Loucy (cell line): ENCODE data around the gene CLSTN2.

Experiments
- H2AFZ ChIP-seq: fragments of 200-600 bp; sonication (generic); 2 replicates; pipeline ENCODE4 v1.6.0; 2016; ENCODE audit warnings: antibody characterized with exemption, mild to moderate bottlenecking, low read length, moderate library complexity
- H3F3A ChIP-seq: fragments of 200-600 bp; 2 replicates; pipeline ENCODE4 v1.6.0; 2016; ENCODE audit warnings: antibody characterized with exemption, low read depth, mild to moderate bottlenecking
- H3K27me3 ChIP-seq: fragments of 200-600 bp; sonication (generic); 2 replicates; pipeline ENCODE4 v1.6.1; 2014; ENCODE audit warnings: low read length, mild to moderate bottlenecking; ENCODE audit not compliant: insufficient read depth, poor library complexity, severe bottlenecking
- H3K36me3 ChIP-seq: fragments of 200-600 bp; sonication (generic); 2 replicates; pipeline ENCODE4 v1.6.1; 2016; ENCODE audit warnings: low read length; ENCODE audit not compliant: insufficient read depth
- H3K4me1 ChIP-seq: fragments of 200-600 bp; sonication (generic); 2 replicates; pipeline ENCODE4 v1.5.1; 2014; ENCODE audit warnings: low read length, mild to moderate bottlenecking; ENCODE audit not compliant: insufficient read depth, poor library complexity, severe bottlenecking
- H3K4me2 ChIP-seq: fragments of 200-600 bp; sonication (generic); 2 replicates; pipeline ENCODE4 v1.6.0; 2014; ENCODE audit warnings: antibody characterized with exemption, low read length, low read depth, mild to moderate bottlenecking; ENCODE audit not compliant: poor library complexity, severe bottlenecking
- H3K4me3 ChIP-seq: fragments of 200-600 bp; sonication (generic); 2 replicates; pipeline ENCODE4 v1.5.1; 2014; ENCODE audit warnings: low read length, mild to moderate bottlenecking, mixed read lengths; ENCODE audit not compliant: poor library complexity, severe bottlenecking
- H3K79me2 ChIP-seq: fragments of 200-600 bp; sonication (generic); 2 replicates; pipeline ENCODE4 v1.6.1; 2014; ENCODE audit warnings: low read length; ENCODE audit not compliant: insufficient read depth
- H3K9ac ChIP-seq: fragments of 200-600 bp; sonication (generic); 2 replicates; pipeline ENCODE4 v1.6.0; 2014; ENCODE audit warnings: mild to moderate bottlenecking, low read depth, low read length, moderate library complexity; ENCODE audit not compliant: poor library complexity, severe bottlenecking
- H3K9me2 ChIP-seq: fragments of 200-600 bp; sonication (generic); replicated peaks from 2 replicates; pipeline ENCODE4 v1.6.1; 2016; ENCODE audit warnings: low read depth, low read length, mixed read lengths
- H3K9me3 ChIP-seq: fragments of 200-600 bp; sonication (generic); 2 replicates; pipeline ENCODE4 v1.6.1; 2014; ENCODE audit warnings: mild to moderate bottlenecking, antibody characterized with exemption, low read length, low read depth; ENCODE audit not compliant: insufficient read depth
- H4K20me1 ChIP-seq: fragments of 200-600 bp; sonication (generic); 2 replicates; pipeline ENCODE4 v1.6.0; 2014; ENCODE audit warnings: antibody characterized with exemption, low read length, mild to moderate bottlenecking; ENCODE audit not compliant: insufficient read depth, poor library complexity, severe bottlenecking
- EZH2phosphoT487 ChIP-seq: fragments of 200-600 bp; IDR thresholded peaks from 2 replicates; pipeline ENCODE4 v1.6.1; 2018; ENCODE audit warnings: antibody characterized with exemption, mild to moderate bottlenecking, moderate library complexity, borderline replicate concordance
- TF ChIP-seq, protein P1 (sequence below): fragments of 200-600 bp; sonication (generic); conservative IDR thresholded peaks from 2 replicates; pipeline ENCODE4 v1.5.1; 2014; ENCODE audit warnings: mild to moderate bottlenecking, antibody characterized with exemption, low read length

CLSTN2 gene

DNA sequence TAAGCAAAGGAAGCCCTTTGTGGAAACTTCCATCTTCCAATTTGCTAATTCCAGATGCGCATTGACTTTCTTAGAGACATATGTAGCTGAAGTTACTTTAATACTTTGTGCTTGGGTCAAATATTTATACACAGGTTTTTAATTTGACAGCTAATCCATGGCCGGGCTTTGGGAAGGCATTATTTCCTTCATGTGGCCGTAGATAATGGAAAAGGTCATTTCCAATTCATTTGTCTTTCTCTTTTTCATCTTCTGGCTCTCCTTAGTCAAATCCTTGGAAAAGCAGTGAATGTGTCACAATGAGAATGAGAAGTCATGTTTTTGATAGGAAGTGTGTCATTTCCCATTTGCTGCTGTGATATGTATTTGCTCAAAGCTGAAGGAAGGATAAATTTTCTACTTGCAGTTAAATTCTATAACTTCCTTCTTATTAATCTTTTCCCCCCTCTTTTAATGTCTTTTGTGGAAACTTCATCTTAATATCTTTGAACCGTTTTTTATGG lies 323.3 kb downstream of the CLSTN2 start:
- TF ChIP-seq, protein P1, sequence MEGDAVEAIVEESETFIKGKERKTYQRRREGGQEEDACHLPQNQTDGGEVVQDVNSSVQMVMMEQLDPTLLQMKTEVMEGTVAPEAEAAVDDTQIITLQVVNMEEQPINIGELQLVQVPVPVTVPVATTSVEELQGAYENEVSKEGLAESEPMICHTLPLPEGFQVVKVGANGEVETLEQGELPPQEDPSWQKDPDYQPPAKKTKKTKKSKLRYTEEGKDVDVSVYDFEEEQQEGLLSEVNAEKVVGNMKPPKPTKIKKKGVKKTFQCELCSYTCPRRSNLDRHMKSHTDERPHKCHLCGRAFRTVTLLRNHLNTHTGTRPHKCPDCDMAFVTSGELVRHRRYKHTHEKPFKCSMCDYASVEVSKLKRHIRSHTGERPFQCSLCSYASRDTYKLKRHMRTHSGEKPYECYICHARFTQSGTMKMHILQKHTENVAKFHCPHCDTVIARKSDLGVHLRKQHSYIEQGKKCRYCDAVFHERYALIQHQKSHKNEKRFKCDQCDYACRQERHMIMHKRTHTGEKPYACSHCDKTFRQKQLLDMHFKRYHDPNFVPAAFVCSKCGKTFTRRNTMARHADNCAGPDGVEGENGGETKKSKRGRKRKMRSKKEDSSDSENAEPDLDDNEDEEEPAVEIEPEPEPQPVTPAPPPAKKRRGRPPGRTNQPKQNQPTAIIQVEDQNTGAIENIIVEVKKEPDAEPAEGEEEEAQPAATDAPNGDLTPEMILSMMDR: no peak
- no peak for TF ChIP-seq EZH2phosphoT487
- no peak overlapping the region for H3K4me2 ChIP-seq
- no peaks in the 10 kb centered on the region for H3K27me3 ChIP-seq
- H4K20me1 ChIP-seq: no peaks in the 10 kb centered on the region
- no peaks in the 10 kb centered on the region for H3K36me3 ChIP-seq
- H3K4me3 ChIP-seq: no peak overlapping the region
- H3K4me1 ChIP-seq: no peaks in the 10 kb centered on the region
- H3F3A ChIP-seq: no peaks in the 10 kb centered on the region
- H2AFZ ChIP-seq: no peak overlapping the region
- no peaks in the 10 kb centered on the region for H3K79me2 ChIP-seq
- H3K9me3 ChIP-seq: no peaks in the 10 kb centered on the region
- no peaks in the 10 kb centered on the region for H3K9me2 ChIP-seq
- H3K9ac ChIP-seq: no peak overlapping the region

DNA sequence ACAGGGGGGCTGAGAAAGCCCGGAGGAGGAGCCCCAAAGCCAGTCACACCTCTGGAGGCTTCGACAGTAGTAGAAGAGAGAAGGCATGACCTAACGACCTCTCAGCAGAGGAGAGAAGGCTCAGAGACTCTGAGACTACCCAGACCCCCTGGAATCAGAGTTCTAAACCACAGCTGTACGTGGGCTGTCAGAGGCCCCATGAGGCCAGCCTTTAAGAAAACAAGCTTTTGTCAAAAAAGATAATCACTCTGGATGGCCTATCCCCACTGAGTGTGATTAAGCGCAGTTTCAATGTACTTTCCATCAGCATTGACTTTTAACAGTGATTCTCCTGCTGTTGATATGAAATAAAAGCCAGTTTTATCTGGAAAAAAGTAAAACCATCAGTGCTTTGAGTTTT lies 330.3 kb downstream of the CLSTN2 start:
- H4K20me1 ChIP-seq: no peaks in the 10 kb centered on the region
- no peaks in the 10 kb centered on the region for H3K36me3 ChIP-seq
- no peak overlapping the region for H3K4me2 ChIP-seq
- H3K9me3 ChIP-seq: no peaks in the 10 kb centered on the region
- no peak overlapping the region for H3K4me3 ChIP-seq
- no peak for TF ChIP-seq EZH2phosphoT487
- TF ChIP-seq, protein P1: no peak
- H3K79me2 ChIP-seq: no peaks in the 10 kb centered on the region
- no peaks in the 10 kb centered on the region for H3F3A ChIP-seq
- no peaks in the 10 kb centered on the region for H3K27me3 ChIP-seq
- no peak overlapping the region for H2AFZ ChIP-seq
- no peaks in the 10 kb centered on the region for H3K9me2 ChIP-seq
- no peaks in the 10 kb centered on the region for H3K4me1 ChIP-seq
- H3K9ac ChIP-seq: no peak overlapping the region

DNA sequence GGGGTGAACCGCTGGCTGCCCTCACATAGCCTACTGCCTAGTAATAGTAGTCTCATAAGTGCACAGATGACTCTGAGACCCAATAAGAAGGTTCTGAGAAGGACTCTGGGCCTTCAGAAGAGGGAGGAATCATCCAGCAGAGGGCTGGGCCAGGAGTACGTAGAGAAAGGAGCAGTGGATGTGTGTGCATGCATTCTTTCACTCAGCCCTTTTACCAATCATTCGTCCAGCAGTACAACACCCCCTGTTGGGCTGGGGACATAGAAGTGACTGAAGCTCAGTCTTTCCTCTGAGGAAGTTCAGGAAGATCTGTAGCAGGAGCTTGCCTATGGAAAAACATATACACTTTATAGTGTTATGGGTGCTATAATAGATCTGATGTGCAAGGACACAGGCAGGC lies 333.1 kb downstream of the CLSTN2 start:
- Histone ChIP-seq H3K36me3 (no peaks in the 10 kb centered on the region), H3K9ac (no peak overlapping the region), H2AFZ (no peak overlapping the region), H3K9me3 (no peaks in the 10 kb centered on the region), H3K9me2 (no peaks in the 10 kb centered on the region), H3K4me3 (no peak overlapping the region), H3K79me2 (no peaks in the 10 kb centered on the region), H3K4me2 (no peak overlapping the region), H4K20me1 (no peaks in the 10 kb centered on the region), H3K4me1 (no peaks in the 10 kb centered on the region), H3K27me3 (no peaks in the 10 kb centered on the region), H3F3A (no peaks in the 10 kb centered on the region)
- TF ChIP-seq EZH2phosphoT487: no peak
- TF ChIP-seq, protein P1: no peak
